Measurements from ENCODE around the gene SLC39A9.
A peak's percentile ranks its signal among the peaks of the same experiment; 100 is the strongest.

Gene SLC39A9

GRCh38 chr14:69398053-69398817, at the start of gene SLC39A9, which contains the start of gene ERH:
TSS of gene SLC39A9 (plus strand) at chr14:69398692. CDS start at chr14:69399370, 678 bp downstream.
TSS of gene ERH (minus strand) at chr14:69398299. CDS start at chr14:69398233, 66 bp downstream.
- Histone ChIP-seq H3K27ac (ENCODE audit: low read depth, low read length) (peak within 1 kb of the TSS; percentile 92), H3K9me3 (ENCODE audit: control insufficient read depth in 5 of 5, low read length in 5 of 5) (no peaks in the 10 kb centered on the region), H3K36me3 (ENCODE audit: control insufficient read depth in 5 of 5, insufficient read depth in 5 of 5, low read length in 5 of 5) (peaks cover 20 to 29% (median 28%) of the 10 kb centered on the region in 5 donors), H3K4me3 (ENCODE audit: low read depth in 1 of 5, low read length in 5 of 5) (peak within 1 kb of the TSS; percentile 84 to 100 (median 98)), H3K9ac (ENCODE audit: low read length in 5 of 5) (peak within 1 kb of the TSS; percentile 71 to 97 (median 92)), H3K27me3 (ENCODE audit: control insufficient read depth in 5 of 5, insufficient read depth in 4 of 5, low read length in 5 of 5) (no peaks in the 10 kb centered on the region), H3K4me1 (ENCODE audit: control insufficient read depth in 5 of 5, insufficient read depth in 5 of 5, low read length in 5 of 5) (peaks cover 9 to 48% (median 41%) of the 10 kb centered on the region in 5 donors)

- H3K27ac ChIP-seq (ENCODE audit: low read depth, low read length), result no peak overlapping the region
- peaks cover 0 to 7% (median 3%) of the 10 kb centered on the region in 5 donors for H3K27me3 ChIP-seq (ENCODE audit: control insufficient read depth in 5 of 5, insufficient read depth in 4 of 5, low read length in 5 of 5)
- no peak overlapping the region for H3K4me3 ChIP-seq (ENCODE audit: low read depth in 1 of 5, low read length in 5 of 5)
- no peaks in the 10 kb centered on the region for H3K9me3 ChIP-seq (ENCODE audit: control insufficient read depth in 5 of 5, low read length in 5 of 5)
- H3K4me1 ChIP-seq (ENCODE audit: control insufficient read depth in 5 of 5, insufficient read depth in 5 of 5, low read length in 5 of 5), result no peaks in the 10 kb centered on the region
- H3K36me3 ChIP-seq (ENCODE audit: control insufficient read depth in 5 of 5, insufficient read depth in 5 of 5, low read length in 5 of 5), result peaks cover 0 to 11% (median 7%) of the 10 kb centered on the region in 5 donors
- no peak overlapping the region for H3K9ac ChIP-seq (ENCODE audit: low read length in 5 of 5)
These were observed 49.3 kb upstream of the SLC39A9 start for GRCh38 chr14:69349091-69349777.

- H3K36me3 ChIP-seq (ENCODE audit: control insufficient read depth in 5 of 5, insufficient read depth in 5 of 5, low read length in 5 of 5), result peaks cover 0 to 13% (median 7%) of the 10 kb centered on the region in 5 donors
- no peak overlapping the region for H3K4me3 ChIP-seq (ENCODE audit: low read depth in 1 of 5, low read length in 5 of 5)
- no peak overlapping the region for H3K27ac ChIP-seq (ENCODE audit: low read depth, low read length)
- peaks cover 0 to 9% (median 3%) of the 10 kb centered on the region in 5 donors for H3K4me1 ChIP-seq (ENCODE audit: control insufficient read depth in 5 of 5, insufficient read depth in 5 of 5, low read length in 5 of 5)
- no peaks in the 10 kb centered on the region for H3K9me3 ChIP-seq (ENCODE audit: control insufficient read depth in 5 of 5, low read length in 5 of 5)
- peaks cover 0 to 7% (median 3%) of the 10 kb centered on the region in 5 donors for H3K27me3 ChIP-seq (ENCODE audit: control insufficient read depth in 5 of 5, insufficient read depth in 4 of 5, low read length in 5 of 5)
- no peak overlapping the region for H3K9ac ChIP-seq (ENCODE audit: low read length in 5 of 5)
These were observed 47.6 kb upstream of the SLC39A9 start for GRCh38 chr14:69350892-69351291.

GRCh38 chr14:69351385-69351784, 47.1 kb upstream of the SLC39A9 start:
- Histone ChIP-seq H3K36me3 (ENCODE audit: control insufficient read depth in 5 of 5, insufficient read depth in 5 of 5, low read length in 5 of 5) (peaks cover 0 to 13% (median 7%) of the 10 kb centered on the region in 5 donors), H3K9me3 (ENCODE audit: control insufficient read depth in 5 of 5, low read length in 5 of 5) (no peaks in the 10 kb centered on the region), H3K27ac (ENCODE audit: low read depth, low read length) (no peak overlapping the region)

GRCh38 chr14:69351911-69352310, 46.6 kb upstream of the SLC39A9 start:
- Histone ChIP-seq H3K4me1 (ENCODE audit: control insufficient read depth in 5 of 5, insufficient read depth in 5 of 5, low read length in 5 of 5) (peaks cover 0 to 12% (median 3%) of the 10 kb centered on the region in 5 donors), H3K36me3 (ENCODE audit: control insufficient read depth in 5 of 5, insufficient read depth in 5 of 5, low read length in 5 of 5) (peaks cover 0 to 13% (median 7%) of the 10 kb centered on the region in 5 donors), H3K4me3 (ENCODE audit: low read depth in 1 of 5, low read length in 5 of 5) (no peak overlapping the region), H3K9me3 (ENCODE audit: control insufficient read depth in 5 of 5, low read length in 5 of 5) (no peaks in the 10 kb centered on the region), H3K9ac (ENCODE audit: low read length in 5 of 5) (no peak overlapping the region), H3K27ac (ENCODE audit: low read depth, low read length) (no peak overlapping the region), H3K27me3 (ENCODE audit: control insufficient read depth in 5 of 5, insufficient read depth in 4 of 5, low read length in 5 of 5) (peaks cover 0 to 7% (median 3%) of the 10 kb centered on the region in 5 donors)

More at GRCh38 chr14:69351385-69351784, 47.1 kb upstream of the SLC39A9 start:
- Histone ChIP-seq H3K9ac (ENCODE audit: low read length in 5 of 5) (no peak overlapping the region), H3K4me1 (ENCODE audit: control insufficient read depth in 5 of 5, insufficient read depth in 5 of 5, low read length in 5 of 5) (peaks cover 0 to 12% (median 3%) of the 10 kb centered on the region in 5 donors), H3K4me3 (ENCODE audit: low read depth in 1 of 5, low read length in 5 of 5) (no peak overlapping the region), H3K27me3 (ENCODE audit: control insufficient read depth in 5 of 5, insufficient read depth in 4 of 5, low read length in 5 of 5) (peaks cover 0 to 7% (median 3%) of the 10 kb centered on the region in 5 donors)

GRCh38 chr14:69353168-69353567, 45.3 kb upstream of the SLC39A9 start:
- H3K36me3 ChIP-seq (ENCODE audit: control insufficient read depth in 5 of 5, insufficient read depth in 5 of 5, low read length in 5 of 5), result peaks cover 0 to 10% (median 7%) of the 10 kb centered on the region in 5 donors
- H3K27ac ChIP-seq (ENCODE audit: low read depth, low read length), result no peak overlapping the region
- peaks cover 0 to 8% (median 4%) of the 10 kb centered on the region in 5 donors for H3K27me3 ChIP-seq (ENCODE audit: control insufficient read depth in 5 of 5, insufficient read depth in 4 of 5, low read length in 5 of 5)
- no peak overlapping the region for H3K4me3 ChIP-seq (ENCODE audit: low read depth in 1 of 5, low read length in 5 of 5)
- H3K9me3 ChIP-seq (ENCODE audit: control insufficient read depth in 5 of 5, low read length in 5 of 5), result no peaks in the 10 kb centered on the region
- H3K9ac ChIP-seq (ENCODE audit: low read length in 5 of 5), result no peak overlapping the region
- peaks cover 0 to 12% (median 3%) of the 10 kb centered on the region in 5 donors for H3K4me1 ChIP-seq (ENCODE audit: control insufficient read depth in 5 of 5, insufficient read depth in 5 of 5, low read length in 5 of 5)

- H3K9ac ChIP-seq (ENCODE audit: low read length in 5 of 5), result no peak overlapping the region
- H3K4me1 ChIP-seq (ENCODE audit: control insufficient read depth in 5 of 5, insufficient read depth in 5 of 5, low read length in 5 of 5), result peaks cover 0 to 12% (median 3%) of the 10 kb centered on the region in 5 donors
- peaks cover 0 to 5% (median 3%) of the 10 kb centered on the region in 5 donors for H3K36me3 ChIP-seq (ENCODE audit: control insufficient read depth in 5 of 5, insufficient read depth in 5 of 5, low read length in 5 of 5)
- no peaks in the 10 kb centered on the region for H3K9me3 ChIP-seq (ENCODE audit: control insufficient read depth in 5 of 5, low read length in 5 of 5)
- H3K27ac ChIP-seq (ENCODE audit: low read depth, low read length), result peak overlapping the region; percentile 27
- no peak overlapping the region for H3K4me3 ChIP-seq (ENCODE audit: low read depth in 1 of 5, low read length in 5 of 5)
- H3K27me3 ChIP-seq (ENCODE audit: control insufficient read depth in 5 of 5, insufficient read depth in 4 of 5, low read length in 5 of 5), result peaks cover 0 to 7% (median 0%) of the 10 kb centered on the region in 5 donors
These were observed 43.9 kb upstream of the SLC39A9 start for GRCh38 chr14:69354383-69355153.

GRCh38 chr14:69355154-69355597, 43.3 kb upstream of the SLC39A9 start:
- Histone ChIP-seq H3K4me3 (ENCODE audit: low read depth in 1 of 5, low read length in 5 of 5) (no peak overlapping the region), H3K9ac (ENCODE audit: low read length in 5 of 5) (no peak overlapping the region), H3K36me3 (ENCODE audit: control insufficient read depth in 5 of 5, insufficient read depth in 5 of 5, low read length in 5 of 5) (peaks cover 0 to 5% (median 3%) of the 10 kb centered on the region in 5 donors), H3K9me3 (ENCODE audit: control insufficient read depth in 5 of 5, low read length in 5 of 5) (no peaks in the 10 kb centered on the region), H3K4me1 (ENCODE audit: control insufficient read depth in 5 of 5, insufficient read depth in 5 of 5, low read length in 5 of 5) (peaks cover 0 to 12% (median 3%) of the 10 kb centered on the region in 5 donors), H3K27me3 (ENCODE audit: control insufficient read depth in 5 of 5, insufficient read depth in 4 of 5, low read length in 5 of 5) (peaks cover 0 to 7% (median 0%) of the 10 kb centered on the region in 5 donors), H3K27ac (ENCODE audit: low read depth, low read length) (peak overlapping the region; percentile 27)

- H3K27me3 ChIP-seq (ENCODE audit: control insufficient read depth in 5 of 5, insufficient read depth in 4 of 5, low read length in 5 of 5), result peaks cover 0 to 9% (median 0%) of the 10 kb centered on the region in 5 donors
- peaks cover 0 to 12% (median 3%) of the 10 kb centered on the region in 5 donors for H3K4me1 ChIP-seq (ENCODE audit: control insufficient read depth in 5 of 5, insufficient read depth in 5 of 5, low read length in 5 of 5)
- peak overlapping the region; percentile 27 for H3K27ac ChIP-seq (ENCODE audit: low read depth, low read length)
- no peaks in the 10 kb centered on the region for H3K9me3 ChIP-seq (ENCODE audit: control insufficient read depth in 5 of 5, low read length in 5 of 5)
- H3K4me3 ChIP-seq (ENCODE audit: low read depth in 1 of 5, low read length in 5 of 5), result no peak overlapping the region
- no peak overlapping the region for H3K9ac ChIP-seq (ENCODE audit: low read length in 5 of 5)
- peaks cover 0 to 5% (median 3%) of the 10 kb centered on the region in 5 donors for H3K36me3 ChIP-seq (ENCODE audit: control insufficient read depth in 5 of 5, insufficient read depth in 5 of 5, low read length in 5 of 5)
These were observed 42.7 kb upstream of the SLC39A9 start for GRCh38 chr14:69355607-69356281.

All from subcutaneous abdominal adipose tissue (tissue), 5 donors.